ENCODE data around the gene XIRP2.

XIRP2 gene

GRCh38 chr2:166888180-166888579, at the start of gene XIRP2:
TSS of gene XIRP2 (plus strand) at chr2:166888480. CDS start at chr2:166903483, 15,003 bp downstream.
- no peak for DNase-seq (ENCODE audit: low spot score)

- no peak for DNase-seq (ENCODE audit: low spot score)
Measured at GRCh38 chr2:166841152-166841551, 47.1 kb upstream of the XIRP2 start.

- no peak for DNase-seq (ENCODE audit: low spot score)
Measured at GRCh38 chr2:166841679-166842078, 46.6 kb upstream of the XIRP2 start.

- DNase-seq (ENCODE audit: low spot score) = no peak
Measured at GRCh38 chr2:166844111-166844510, 44.2 kb upstream of the XIRP2 start.

GRCh38 chr2:166862468-166863132, 25.7 kb upstream of the XIRP2 start:
- DNase-seq (ENCODE audit: low spot score) = no peak

GRCh38 chr2:166867874-166868514, 20.3 kb upstream of the XIRP2 start:
- DNase-seq (ENCODE audit: low spot score) = no peak

- no peak for DNase-seq (ENCODE audit: low spot score)
Measured at GRCh38 chr2:166870346-166870745, 17.9 kb upstream of the XIRP2 start.

- no peak for DNase-seq (ENCODE audit: low spot score)
Measured at GRCh38 chr2:166881177-166881576, 7.1 kb upstream of the XIRP2 start.

GRCh38 chr2:166882851-166883250, 5.4 kb upstream of the XIRP2 start:
- no peak for DNase-seq (ENCODE audit: low spot score)

- DNase-seq (ENCODE audit: low spot score) = no peak
Measured at GRCh38 chr2:166891727-166892126, 3.4 kb downstream of the XIRP2 start.

- no peak for DNase-seq (ENCODE audit: low spot score)
Measured at GRCh38 chr2:166892397-166892796, 4.1 kb downstream of the XIRP2 start.

GRCh38 chr2:166895243-166895642, 7.0 kb downstream of the XIRP2 start:
- no peak for DNase-seq (ENCODE audit: low spot score)

- no peak for DNase-seq (ENCODE audit: low spot score)
Measured at GRCh38 chr2:166897666-166898065, 9.4 kb downstream of the XIRP2 start.

- no peak for DNase-seq (ENCODE audit: low spot score)
Measured at GRCh38 chr2:166899676-166900075, 11.4 kb downstream of the XIRP2 start.

GRCh38 chr2:166900700-166901099, 12.4 kb downstream of the XIRP2 start:
- no peak for DNase-seq (ENCODE audit: low spot score)

- DNase-seq (ENCODE audit: low spot score) = no peak
Measured at GRCh38 chr2:166901336-166901735, 13.1 kb downstream of the XIRP2 start.

GRCh38 chr2:166916987-166917386, 28.7 kb downstream of the XIRP2 start:
- no peak for DNase-seq (ENCODE audit: low spot score)

GRCh38 chr2:166917415-166917814, 29.1 kb downstream of the XIRP2 start:
- DNase-seq (ENCODE audit: low spot score) = no peak

GRCh38 chr2:166921261-166921896, 33.1 kb downstream of the XIRP2 start:
- DNase-seq (ENCODE audit: low spot score) = no peak

GRCh38 chr2:166924967-166925366, 36.7 kb downstream of the XIRP2 start:
- no peak for DNase-seq (ENCODE audit: low spot score)

- DNase-seq (ENCODE audit: low spot score) = no peak
Measured at GRCh38 chr2:166926657-166927056, 38.4 kb downstream of the XIRP2 start.

GRCh38 chr2:166932032-166932431, 43.8 kb downstream of the XIRP2 start:
- no peak for DNase-seq (ENCODE audit: low spot score)

- DNase-seq (ENCODE audit: low spot score) = no peak
Measured at GRCh38 chr2:166934817-166935216, 46.5 kb downstream of the XIRP2 start.
